Osteocyte (in vitro differentiated cells): ENCODE results near the gene NCBP2. TPM values are rescaled to one million over a fixed set of nuclear protein-coding genes. Genes with fewer than 3 reads are reported as not detected.

Experiments used
- DNase-seq: peaks from one replicate; pipeline ENCODE4 v3.0.0; 2021; ENCODE audit warnings: mixed read lengths; ENCODE audit not compliant: unreplicated experiment; ENCODE audit errors: extremely low spot score
- H3K27ac Mint-ChIP-seq: one replicate; pipeline ENCODE4 v1.8.0; 2021; ENCODE audit warnings: mild to moderate bottlenecking, mixed read lengths; ENCODE audit not compliant: unreplicated experiment
- H3K27me3 Mint-ChIP-seq: one replicate; pipeline ENCODE4 v1.8.0; 2021; ENCODE audit warnings: mixed read lengths; ENCODE audit not compliant: unreplicated experiment
- H3K36me3 Mint-ChIP-seq: one replicate; pipeline ENCODE4 v1.8.0; 2021; ENCODE audit warnings: mixed read lengths; ENCODE audit not compliant: unreplicated experiment
- H3K4me1 Mint-ChIP-seq: one replicate; pipeline ENCODE4 v1.8.0; 2021; ENCODE audit warnings: mixed read lengths; ENCODE audit not compliant: unreplicated experiment
- H3K4me3 Mint-ChIP-seq: one replicate; pipeline ENCODE4 v1.8.0; 2021; ENCODE audit warnings: mild to moderate bottlenecking, moderate library complexity, mixed read lengths; ENCODE audit not compliant: unreplicated experiment
- H3K9me3 Mint-ChIP-seq: one replicate; pipeline ENCODE4 v1.8.0; 2021; ENCODE audit warnings: mixed read lengths; ENCODE audit not compliant: unreplicated experiment
- total RNA-seq: library from RNA; stranded (reverse); gene quantifications from 2 replicates; pipeline ENCODE4 v1.2.1, GENCODE V29; 2021
- TF ChIP-seq, protein P1 (sequence below): fragments of 200-600 bp; sonication (generic); IDR thresholded peaks from 2 replicates; pipeline ENCODE4 v1.5.0; 2021; ENCODE audit warnings: antibody characterized with exemption, mild to moderate bottlenecking, moderate library complexity

The NCBP2 gene
- total RNA-seq, 1 donor from 2014 or later, result 59.5 TPM

DNA sequence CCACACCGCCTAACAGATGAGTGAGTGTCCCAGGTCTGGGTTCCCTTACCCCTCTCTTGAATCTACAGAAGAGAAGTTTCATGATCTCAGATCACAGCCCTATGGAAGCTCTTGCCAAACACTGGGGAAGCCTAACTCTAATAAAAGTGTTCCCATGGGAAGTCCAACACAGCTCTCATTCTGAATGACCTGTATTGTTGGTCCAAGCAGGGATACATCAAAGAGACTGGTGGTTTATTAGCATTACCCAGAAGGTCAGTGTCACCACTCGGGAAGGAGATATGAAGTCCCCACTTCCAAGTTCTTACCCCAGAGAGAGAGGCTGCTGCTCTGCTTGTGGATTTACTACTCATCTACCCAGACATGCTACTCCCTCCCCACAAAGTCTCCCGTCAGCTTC lies 9.0 kb upstream of the NCBP2 start:
- H3K36me3 Mint-ChIP-seq, result no peaks in the 10 kb centered on the region
- H3K27ac Mint-ChIP-seq, result no peak overlapping the region
- TF ChIP-seq, protein P1, sequence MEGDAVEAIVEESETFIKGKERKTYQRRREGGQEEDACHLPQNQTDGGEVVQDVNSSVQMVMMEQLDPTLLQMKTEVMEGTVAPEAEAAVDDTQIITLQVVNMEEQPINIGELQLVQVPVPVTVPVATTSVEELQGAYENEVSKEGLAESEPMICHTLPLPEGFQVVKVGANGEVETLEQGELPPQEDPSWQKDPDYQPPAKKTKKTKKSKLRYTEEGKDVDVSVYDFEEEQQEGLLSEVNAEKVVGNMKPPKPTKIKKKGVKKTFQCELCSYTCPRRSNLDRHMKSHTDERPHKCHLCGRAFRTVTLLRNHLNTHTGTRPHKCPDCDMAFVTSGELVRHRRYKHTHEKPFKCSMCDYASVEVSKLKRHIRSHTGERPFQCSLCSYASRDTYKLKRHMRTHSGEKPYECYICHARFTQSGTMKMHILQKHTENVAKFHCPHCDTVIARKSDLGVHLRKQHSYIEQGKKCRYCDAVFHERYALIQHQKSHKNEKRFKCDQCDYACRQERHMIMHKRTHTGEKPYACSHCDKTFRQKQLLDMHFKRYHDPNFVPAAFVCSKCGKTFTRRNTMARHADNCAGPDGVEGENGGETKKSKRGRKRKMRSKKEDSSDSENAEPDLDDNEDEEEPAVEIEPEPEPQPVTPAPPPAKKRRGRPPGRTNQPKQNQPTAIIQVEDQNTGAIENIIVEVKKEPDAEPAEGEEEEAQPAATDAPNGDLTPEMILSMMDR, result no peak
- no peaks in the 10 kb centered on the region for H3K27me3 Mint-ChIP-seq
- H3K4me3 Mint-ChIP-seq, result no peak overlapping the region
- DNase-seq, result no peak
- no peaks in the 10 kb centered on the region for H3K9me3 Mint-ChIP-seq
- no peaks in the 10 kb centered on the region for H3K4me1 Mint-ChIP-seq

GRCh38 chr3:196949750-196950149 lies 7.4 kb upstream of the NCBP2 start:
- H3K36me3 Mint-ChIP-seq, result peaks cover 2% of the 10 kb centered on the region
- TF ChIP-seq, protein P1, result no peak
- H3K27ac Mint-ChIP-seq, result no peak overlapping the region
- no peaks in the 10 kb centered on the region for H3K27me3 Mint-ChIP-seq
- H3K9me3 Mint-ChIP-seq, result no peaks in the 10 kb centered on the region
- no peak overlapping the region for H3K4me3 Mint-ChIP-seq
- H3K4me1 Mint-ChIP-seq, result peaks cover 2% of the 10 kb centered on the region
- no peak for DNase-seq

DNA sequence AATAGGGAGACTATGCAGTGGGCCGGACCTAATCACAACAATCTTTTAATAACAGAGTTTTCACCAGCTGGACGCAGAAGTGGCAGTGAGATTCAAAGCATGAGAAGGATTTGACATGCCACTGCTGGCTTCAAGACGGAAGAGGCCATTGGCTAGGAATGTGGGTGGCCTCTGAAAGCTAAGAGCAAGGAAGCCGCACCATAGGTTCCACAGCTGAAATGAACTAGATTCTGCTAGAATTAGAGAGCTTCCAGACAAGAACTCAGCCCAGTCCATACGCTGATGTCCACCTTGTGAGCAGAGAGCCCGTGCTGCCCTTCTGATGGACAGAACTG lies 6.9 kb upstream of the NCBP2 start:
- H3K36me3 Mint-ChIP-seq, result peaks cover 4% of the 10 kb centered on the region
- H3K27ac Mint-ChIP-seq, result no peak overlapping the region
- no peaks in the 10 kb centered on the region for H3K27me3 Mint-ChIP-seq
- TF ChIP-seq, protein P1, result no peak
- H3K4me3 Mint-ChIP-seq, result no peak overlapping the region
- DNase-seq, result no peak
- H3K4me1 Mint-ChIP-seq, result peaks cover 7% of the 10 kb centered on the region
- no peaks in the 10 kb centered on the region for H3K9me3 Mint-ChIP-seq

DNA sequence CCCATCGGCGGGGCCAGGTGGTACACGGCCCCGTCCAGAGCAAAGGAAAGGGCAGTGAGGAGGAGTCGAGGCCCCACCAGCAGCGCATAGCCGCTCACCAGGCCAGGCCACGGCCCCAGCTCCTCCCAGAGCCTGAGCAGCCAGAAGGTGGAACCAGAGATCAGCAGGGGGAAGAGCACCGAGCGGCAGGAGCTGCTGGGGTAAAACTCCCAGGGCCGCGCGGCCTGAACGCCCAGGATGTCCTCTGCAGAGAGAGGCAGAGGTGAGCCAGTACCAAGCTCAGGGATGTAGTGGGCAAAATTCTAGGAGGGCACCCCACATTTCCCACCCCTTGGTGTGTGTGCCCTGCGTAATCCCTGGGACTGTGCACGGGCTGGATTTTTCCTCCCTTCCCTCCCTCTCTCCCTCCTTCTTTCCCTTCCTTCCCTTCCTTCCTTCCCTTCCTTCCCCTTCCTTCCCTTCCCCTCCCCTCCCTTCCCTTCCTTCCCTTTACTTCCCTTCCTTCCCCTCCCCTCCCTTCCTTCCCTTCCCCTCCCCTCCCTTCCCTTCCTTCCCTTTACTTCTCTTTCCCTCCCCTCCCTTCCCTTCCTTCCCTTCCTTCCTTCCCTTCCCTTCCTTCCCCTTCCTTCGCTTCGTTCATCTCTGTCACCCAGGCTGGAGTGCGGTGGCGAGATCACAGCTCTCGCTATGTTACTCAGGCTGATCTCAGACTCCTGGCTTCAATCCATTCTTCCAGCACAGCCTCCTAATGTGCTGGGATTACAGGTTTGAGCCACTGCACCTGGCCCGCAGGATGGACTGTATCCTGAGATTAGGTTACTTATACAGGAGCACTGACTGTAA lies 6.3 kb upstream of the NCBP2 start:
- Mint-ChIP-seq H3K4me3 (no peak overlapping the region), H3K27ac (no peak overlapping the region)
- no peak for DNase-seq

DNA sequence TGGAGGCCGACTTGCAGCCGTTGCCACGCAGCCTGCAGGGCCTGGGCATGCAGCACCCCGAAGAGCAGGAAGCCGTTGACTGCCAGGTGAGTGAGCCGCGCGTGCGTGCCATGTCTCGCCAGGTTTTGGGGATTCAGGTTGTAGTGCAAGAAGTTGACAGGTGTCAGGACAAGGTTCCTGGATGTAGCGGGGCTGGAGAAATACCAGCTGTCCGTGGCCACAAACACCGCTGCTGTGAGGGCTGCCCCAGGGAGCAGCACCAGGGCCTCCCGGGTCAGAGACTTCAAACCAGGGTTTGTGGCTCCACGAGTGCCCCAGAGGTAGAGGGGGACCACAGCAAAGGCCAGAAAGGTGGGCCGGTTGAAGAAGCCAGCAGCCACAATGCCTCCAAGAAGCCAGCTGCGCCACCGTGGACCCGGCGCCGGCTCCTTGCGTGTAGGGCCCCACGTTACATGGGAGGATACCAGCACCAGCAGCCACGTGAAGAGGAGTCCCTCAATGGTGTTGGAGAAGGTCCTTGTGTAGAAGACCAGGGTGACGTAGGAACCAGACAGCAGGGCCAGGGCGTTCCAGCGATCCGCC lies 5.6 kb upstream of the NCBP2 start:
- TF ChIP-seq, protein P1, result no peak
- no peak for DNase-seq
- H3K36me3 Mint-ChIP-seq, result peaks cover 4% of the 10 kb centered on the region
- no peaks in the 10 kb centered on the region for H3K27me3 Mint-ChIP-seq
- H3K4me1 Mint-ChIP-seq, result peaks cover 20% of the 10 kb centered on the region
- H3K9me3 Mint-ChIP-seq, result no peaks in the 10 kb centered on the region
- no peak overlapping the region for H3K4me3 Mint-ChIP-seq
- H3K27ac Mint-ChIP-seq, result no peak overlapping the region

More for the DNA sequence above, 6.3 kb upstream of the NCBP2 start:
- H3K4me1 Mint-ChIP-seq, result peaks cover 12% of the 10 kb centered on the region
- H3K27me3 Mint-ChIP-seq, result no peaks in the 10 kb centered on the region
- H3K9me3 Mint-ChIP-seq, result no peaks in the 10 kb centered on the region
- H3K36me3 Mint-ChIP-seq, result peaks cover 4% of the 10 kb centered on the region
- TF ChIP-seq, protein P1, result no peak
